ENCODE results near the gene BLOC1S5. TPM values are rescaled to one million over a fixed set of nuclear protein-coding genes. Genes with fewer than 3 reads are reported as not detected.
A peak's percentile ranks its signal among the peaks of the same experiment; 100 is the strongest.

BLOC1S5 gene
- total RNA-seq, 1 experiment from 2014 or later = 24.9 TPM

- Histone ChIP-seq H3K4me2 (ENCODE audit: low read depth, low read length, poor library complexity, severe bottlenecking) (peak overlapping the region; percentile 98), H3K9ac (ENCODE audit: low read length) (peak overlapping the region; percentile 55), H3K79me2 (ENCODE audit: low read length) (peaks cover 31% of the 10 kb centered on the region), H3K9me3 (ENCODE audit: low read length) (no peaks in the 10 kb centered on the region), H2AFZ (ENCODE audit: low read length) (peak overlapping the region; percentile 97), H3K4me1 (ENCODE audit: low read length) (peaks cover 34% of the 10 kb centered on the region), H4K20me1 (ENCODE audit: insufficient read depth, low read depth, low read length) (no peaks in the 10 kb centered on the region), H3K9me2 (replicated peaks; ENCODE audit: insufficient read depth, low read length) (peaks cover 9% of the 10 kb centered on the region; the same call in 1 of the 2 replicates), H3K36me3 (ENCODE audit: insufficient read depth, low read length) (peaks cover 16% of the 10 kb centered on the region; the same call in 1 of the 2 replicates), H3K27ac (ENCODE audit: low read length) (peak overlapping the region; percentile 25; the same call in 1 of the 2 replicates), H3K4me3 (ENCODE audit: low read length) (peak overlapping the region; percentile 94), H3K27me3 (ENCODE audit: low read length) (no peaks in the 10 kb centered on the region)
- peak; percentile 48 for DNase-seq
These were observed 689 bp upstream of the BLOC1S5 start for GRCh38 chr6:8064638-8065518.

- H4K20me1 ChIP-seq (ENCODE audit: insufficient read depth, low read depth, low read length) = no peaks in the 10 kb centered on the region
- H3K27me3 ChIP-seq (ENCODE audit: low read length) = no peaks in the 10 kb centered on the region
- no peak overlapping the region for H3K4me2 ChIP-seq (ENCODE audit: low read depth, low read length, poor library complexity, severe bottlenecking)
- no peak overlapping the region for H3K4me3 ChIP-seq (ENCODE audit: low read length)
- peaks cover 31% of the 10 kb centered on the region for H3K4me1 ChIP-seq (ENCODE audit: low read length)
- H3K9me2 ChIP-seq (replicated peaks; ENCODE audit: insufficient read depth, low read length) = peaks cover 9% of the 10 kb centered on the region; the same call in 1 of the 2 replicates
- no peak overlapping the region for H2AFZ ChIP-seq (ENCODE audit: low read length)
- H3K36me3 ChIP-seq (ENCODE audit: insufficient read depth, low read length) = peaks cover 28% of the 10 kb centered on the region; the same call in 1 of the 2 replicates
- H3K9me3 ChIP-seq (ENCODE audit: low read length) = no peaks in the 10 kb centered on the region
- peaks cover 49% of the 10 kb centered on the region for H3K79me2 ChIP-seq (ENCODE audit: low read length)
- DNase-seq = no peak
- no peak overlapping the region for H3K9ac ChIP-seq (ENCODE audit: low read length)
- H3K27ac ChIP-seq (ENCODE audit: low read length) = no peak overlapping the region
These were observed 2.5 kb downstream of the BLOC1S5 start for GRCh38 chr6:8061736-8062135.

GRCh38 chr6:8060346-8060745, 3.8 kb downstream of the BLOC1S5 start:
- Histone ChIP-seq H3K9me3 (ENCODE audit: low read length) (no peaks in the 10 kb centered on the region), H3K27ac (ENCODE audit: low read length) (no peak overlapping the region), H3K4me2 (ENCODE audit: low read depth, low read length, poor library complexity, severe bottlenecking) (no peak overlapping the region), H3K9me2 (replicated peaks; ENCODE audit: insufficient read depth, low read length) (peaks cover 5% of the 10 kb centered on the region; the same call in 1 of the 2 replicates), H4K20me1 (ENCODE audit: insufficient read depth, low read depth, low read length) (no peaks in the 10 kb centered on the region), H3K36me3 (ENCODE audit: insufficient read depth, low read length) (peaks cover 28% of the 10 kb centered on the region; the same call in 1 of the 2 replicates), H3K4me1 (ENCODE audit: low read length) (peaks cover 19% of the 10 kb centered on the region), H3K9ac (ENCODE audit: low read length) (no peak overlapping the region), H2AFZ (ENCODE audit: low read length) (no peak overlapping the region), H3K27me3 (ENCODE audit: low read length) (no peaks in the 10 kb centered on the region), H3K79me2 (ENCODE audit: low read length) (peaks cover 58% of the 10 kb centered on the region), H3K4me3 (ENCODE audit: low read length) (no peak overlapping the region)
- DNase-seq = no peak

- no peak overlapping the region for H2AFZ ChIP-seq (ENCODE audit: low read length)
- H3K79me2 ChIP-seq (ENCODE audit: low read length) = peaks cover 68% of the 10 kb centered on the region
- H4K20me1 ChIP-seq (ENCODE audit: insufficient read depth, low read depth, low read length) = no peaks in the 10 kb centered on the region
- H3K36me3 ChIP-seq (ENCODE audit: insufficient read depth, low read length) = peaks cover 28% of the 10 kb centered on the region; the same call in 1 of the 2 replicates
- no peak overlapping the region for H3K27ac ChIP-seq (ENCODE audit: low read length)
- no peaks in the 10 kb centered on the region for H3K27me3 ChIP-seq (ENCODE audit: low read length)
- no peaks in the 10 kb centered on the region for H3K9me2 ChIP-seq (replicated peaks; ENCODE audit: insufficient read depth, low read length)
- no peak overlapping the region for H3K9ac ChIP-seq (ENCODE audit: low read length)
- no peak overlapping the region for H3K4me3 ChIP-seq (ENCODE audit: low read length)
- peak; percentile 72 for DNase-seq
- no peaks in the 10 kb centered on the region for H3K9me3 ChIP-seq (ENCODE audit: low read length)
- H3K4me1 ChIP-seq (ENCODE audit: low read length) = peaks cover 11% of the 10 kb centered on the region; the same call in 1 of the 2 replicates
- H3K4me2 ChIP-seq (ENCODE audit: low read depth, low read length, poor library complexity, severe bottlenecking) = no peak overlapping the region
These were observed 5.1 kb downstream of the BLOC1S5 start for GRCh38 chr6:8059129-8059528.

GRCh38 chr6:8057793-8058192, 6.4 kb downstream of the BLOC1S5 start:
- H3K4me2 ChIP-seq (ENCODE audit: low read depth, low read length, poor library complexity, severe bottlenecking) = no peak overlapping the region
- peaks cover 58% of the 10 kb centered on the region for H3K79me2 ChIP-seq (ENCODE audit: low read length)
- no peaks in the 10 kb centered on the region for H3K9me3 ChIP-seq (ENCODE audit: low read length)
- H3K9me2 ChIP-seq (replicated peaks; ENCODE audit: insufficient read depth, low read length) = no peaks in the 10 kb centered on the region
- H3K4me1 ChIP-seq (ENCODE audit: low read length) = peaks cover 5% of the 10 kb centered on the region; the same call in 1 of the 2 replicates
- H3K27me3 ChIP-seq (ENCODE audit: low read length) = no peaks in the 10 kb centered on the region
- peaks cover 28% of the 10 kb centered on the region; the same call in 1 of the 2 replicates for H3K36me3 ChIP-seq (ENCODE audit: insufficient read depth, low read length)
- no peak overlapping the region for H3K27ac ChIP-seq (ENCODE audit: low read length)
- H2AFZ ChIP-seq (ENCODE audit: low read length) = no peak overlapping the region
- no peak overlapping the region for H3K9ac ChIP-seq (ENCODE audit: low read length)
- H4K20me1 ChIP-seq (ENCODE audit: insufficient read depth, low read depth, low read length) = no peaks in the 10 kb centered on the region
- no peak overlapping the region for H3K4me3 ChIP-seq (ENCODE audit: low read length)
- no peak for DNase-seq

- Histone ChIP-seq H3K27ac (ENCODE audit: low read length) (no peak overlapping the region), H3K4me2 (ENCODE audit: low read depth, low read length, poor library complexity, severe bottlenecking) (no peak overlapping the region), H2AFZ (ENCODE audit: low read length) (no peak overlapping the region), H4K20me1 (ENCODE audit: insufficient read depth, low read depth, low read length) (no peaks in the 10 kb centered on the region), H3K4me3 (ENCODE audit: low read length) (no peak overlapping the region), H3K36me3 (ENCODE audit: insufficient read depth, low read length) (peaks cover 26% of the 10 kb centered on the region; the same call in 1 of the 2 replicates), H3K4me1 (ENCODE audit: low read length) (no peaks in the 10 kb centered on the region; the same call in 1 of the 2 replicates), H3K9me3 (ENCODE audit: low read length) (no peaks in the 10 kb centered on the region), H3K9ac (ENCODE audit: low read length) (no peak overlapping the region), H3K9me2 (replicated peaks; ENCODE audit: insufficient read depth, low read length) (no peaks in the 10 kb centered on the region), H3K79me2 (ENCODE audit: low read length) (peaks cover 55% of the 10 kb centered on the region), H3K27me3 (ENCODE audit: low read length) (no peaks in the 10 kb centered on the region)
- no peak for DNase-seq
These were observed 6.9 kb downstream of the BLOC1S5 start for GRCh38 chr6:8057263-8057662.

- DNase-seq = no peak
- H3K4me2 ChIP-seq (ENCODE audit: low read depth, low read length, poor library complexity, severe bottlenecking) = no peak overlapping the region
These were observed 9.9 kb downstream of the BLOC1S5 start for GRCh38 chr6:8054276-8054675.

GRCh38 chr6:8047541-8048292, 16.5 kb downstream of the BLOC1S5 start:
- Histone ChIP-seq H4K20me1 (ENCODE audit: insufficient read depth, low read depth, low read length) (no peaks in the 10 kb centered on the region), H3K4me2 (ENCODE audit: low read depth, low read length, poor library complexity, severe bottlenecking) (no peak overlapping the region), H3K9ac (ENCODE audit: low read length) (no peak overlapping the region), H3K4me1 (ENCODE audit: low read length) (no peaks in the 10 kb centered on the region), H3K9me2 (replicated peaks; ENCODE audit: insufficient read depth, low read length) (no peaks in the 10 kb centered on the region), H3K4me3 (ENCODE audit: low read length) (no peak overlapping the region), H3K36me3 (ENCODE audit: insufficient read depth, low read length) (peaks cover 9% of the 10 kb centered on the region), H3K27ac (ENCODE audit: low read length) (no peak overlapping the region), H3K9me3 (ENCODE audit: low read length) (no peaks in the 10 kb centered on the region), H2AFZ (ENCODE audit: low read length) (no peak overlapping the region), H3K79me2 (ENCODE audit: low read length) (peaks cover 45% of the 10 kb centered on the region), H3K27me3 (ENCODE audit: low read length) (no peaks in the 10 kb centered on the region)
- no peak for DNase-seq

More at GRCh38 chr6:8054276-8054675, 9.9 kb downstream of the BLOC1S5 start:
- Histone ChIP-seq H3K9me2 (replicated peaks; ENCODE audit: insufficient read depth, low read length) (no peaks in the 10 kb centered on the region), H3K9me3 (ENCODE audit: low read length) (no peaks in the 10 kb centered on the region), H2AFZ (ENCODE audit: low read length) (no peak overlapping the region), H4K20me1 (ENCODE audit: insufficient read depth, low read depth, low read length) (no peaks in the 10 kb centered on the region), H3K36me3 (ENCODE audit: insufficient read depth, low read length) (peaks cover 21% of the 10 kb centered on the region; the same call in 1 of the 2 replicates), H3K27ac (ENCODE audit: low read length) (no peak overlapping the region), H3K9ac (ENCODE audit: low read length) (no peak overlapping the region), H3K4me3 (ENCODE audit: low read length) (no peak overlapping the region), H3K4me1 (ENCODE audit: low read length) (no peaks in the 10 kb centered on the region), H3K79me2 (ENCODE audit: low read length) (peaks cover 59% of the 10 kb centered on the region), H3K27me3 (ENCODE audit: low read length) (no peaks in the 10 kb centered on the region)

All from Karpas-422 (cell line).